ENCODE results near the gene LRP2BP. TPM values are rescaled to one million over a fixed set of nuclear protein-coding genes. Genes with fewer than 3 reads are reported as not detected.

The LRP2BP gene
- total RNA-seq, 2 donors from 2014 or later: 0.51 to 1.1 TPM

DNA sequence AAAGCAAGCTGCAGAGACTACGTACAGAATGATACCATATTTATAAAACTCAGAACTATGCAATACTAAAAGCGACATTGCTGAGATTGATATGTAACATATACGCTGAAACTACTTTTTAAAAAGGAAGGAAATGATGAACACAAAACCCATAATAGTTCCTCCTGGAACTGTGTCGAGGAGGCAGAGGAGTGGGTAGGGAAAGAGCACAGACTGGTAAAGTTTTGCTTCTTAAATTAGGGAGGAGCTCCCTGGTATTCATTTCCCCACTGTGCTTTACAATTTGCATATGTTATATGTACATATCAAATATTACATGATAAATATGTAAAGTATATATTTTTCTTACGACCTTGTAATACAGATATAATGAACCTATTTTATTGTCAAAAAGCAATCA, 16.1 kb upstream of the LRP2BP start:
- no peak overlapping the region for H3K27ac Mint-ChIP-seq
- H3K4me1 Mint-ChIP-seq (ENCODE audit: low read depth): no peaks in the 10 kb centered on the region
- DNase-seq (no peak), ATAC-seq (replicated peaks in 1 of 2) (no peak)
- no peak overlapping the region for H3K4me3 Mint-ChIP-seq
- H3K27me3 Mint-ChIP-seq (ENCODE audit: low read depth): no peaks in the 10 kb centered on the region
- peaks cover 3 to 5% of the 10 kb centered on the region in 2 donors for H3K36me3 Mint-ChIP-seq (ENCODE audit: insufficient read depth in 2 of 2)
- H3K9me3 Mint-ChIP-seq: no peaks in the 10 kb centered on the region

DNA sequence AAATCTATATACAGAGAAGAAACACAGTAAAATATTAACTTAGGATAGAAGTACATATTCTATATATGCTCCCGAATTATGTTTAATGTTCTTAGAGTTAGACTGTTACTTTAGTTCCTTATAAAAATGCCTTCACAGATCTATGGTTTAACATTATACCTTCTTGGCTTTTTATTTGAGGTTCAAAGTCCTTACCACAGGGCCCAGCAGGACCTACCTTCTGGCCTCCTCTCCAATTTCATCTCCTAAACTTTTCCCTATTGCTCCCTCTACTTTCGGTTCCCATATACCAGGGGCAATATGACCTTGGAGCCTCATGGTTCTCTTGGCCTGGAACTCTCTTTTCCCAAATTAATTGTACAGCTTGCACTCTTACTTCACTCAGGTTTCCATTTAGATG, 12.7 kb upstream of the LRP2BP start:
- H3K9me3 Mint-ChIP-seq: no peaks in the 10 kb centered on the region
- no peak for ATAC-seq (replicated peaks in 1 of 2)
- peaks cover 9% of the 10 kb centered on the region for H3K4me1 Mint-ChIP-seq (ENCODE audit: low read depth)
- no peak overlapping the region for H3K27ac Mint-ChIP-seq
- peaks cover 3 to 4% of the 10 kb centered on the region in 2 donors for H3K36me3 Mint-ChIP-seq (ENCODE audit: insufficient read depth in 2 of 2)
- DNase-seq: no peak
- no peaks in the 10 kb centered on the region for H3K27me3 Mint-ChIP-seq (ENCODE audit: low read depth)
- no peak overlapping the region for H3K4me3 Mint-ChIP-seq

GRCh38 chr4:185405296-185405999, 9.7 kb upstream of the LRP2BP start:
- peaks cover 9% of the 10 kb centered on the region for H3K4me1 Mint-ChIP-seq (ENCODE audit: low read depth)
- peak in 1 of 2 donors; percentile 44 for ATAC-seq (replicated peaks in 1 of 2)
- H3K9me3 Mint-ChIP-seq: no peaks in the 10 kb centered on the region
- no peaks in the 10 kb centered on the region for H3K27me3 Mint-ChIP-seq (ENCODE audit: low read depth)
- DNase-seq: no peak
- peak overlapping the region; percentile 72 for H3K27ac Mint-ChIP-seq
- no peak overlapping the region for H3K4me3 Mint-ChIP-seq
- peaks cover 3 to 7% of the 10 kb centered on the region in 2 donors for H3K36me3 Mint-ChIP-seq (ENCODE audit: insufficient read depth in 2 of 2)

- no peak for DNase-seq
- ATAC-seq (replicated peaks in 1 of 2): no peak
These were observed 8.3 kb upstream of the LRP2BP start for GRCh38 chr4:185404031-185404430.

GRCh38 chr4:185399466-185399865, 3.7 kb upstream of the LRP2BP start:
- ATAC-seq (replicated peaks in 1 of 2) (no peak), DNase-seq (no peak)
- Mint-ChIP-seq H3K9me3 (no peaks in the 10 kb centered on the region), H3K27me3 (ENCODE audit: low read depth) (no peaks in the 10 kb centered on the region), H3K4me1 (ENCODE audit: low read depth) (peaks cover 23% of the 10 kb centered on the region), H3K36me3 (ENCODE audit: insufficient read depth in 2 of 2) (peaks cover 2 to 12% of the 10 kb centered on the region in 2 donors), H3K27ac (peak overlapping the region; percentile 39), H3K4me3 (peak overlapping the region in 1 of 2 donors; percentile 45)

More at GRCh38 chr4:185404031-185404430, 8.3 kb upstream of the LRP2BP start:
- Mint-ChIP-seq H3K27ac (no peak overlapping the region), H3K9me3 (no peaks in the 10 kb centered on the region), H3K27me3 (ENCODE audit: low read depth) (no peaks in the 10 kb centered on the region), H3K36me3 (ENCODE audit: insufficient read depth in 2 of 2) (peaks cover 0 to 12% of the 10 kb centered on the region in 2 donors), H3K4me1 (ENCODE audit: low read depth) (peaks cover 9% of the 10 kb centered on the region), H3K4me3 (no peak overlapping the region)

- peaks cover 2 to 11% of the 10 kb centered on the region in 2 donors for H3K36me3 Mint-ChIP-seq (ENCODE audit: insufficient read depth in 2 of 2)
- ATAC-seq (replicated peaks in 1 of 2): no peak
- no peak for DNase-seq
- no peaks in the 10 kb centered on the region for H3K9me3 Mint-ChIP-seq
- H3K4me3 Mint-ChIP-seq: peak overlapping the region in 1 of 2 donors; percentile 45
- H3K27ac Mint-ChIP-seq: no peak overlapping the region
- peaks cover 32% of the 10 kb centered on the region for H3K4me1 Mint-ChIP-seq (ENCODE audit: low read depth)
- no peaks in the 10 kb centered on the region for H3K27me3 Mint-ChIP-seq (ENCODE audit: low read depth)
These were observed 2.9 kb upstream of the LRP2BP start for GRCh38 chr4:185398618-185399017.

DNA sequence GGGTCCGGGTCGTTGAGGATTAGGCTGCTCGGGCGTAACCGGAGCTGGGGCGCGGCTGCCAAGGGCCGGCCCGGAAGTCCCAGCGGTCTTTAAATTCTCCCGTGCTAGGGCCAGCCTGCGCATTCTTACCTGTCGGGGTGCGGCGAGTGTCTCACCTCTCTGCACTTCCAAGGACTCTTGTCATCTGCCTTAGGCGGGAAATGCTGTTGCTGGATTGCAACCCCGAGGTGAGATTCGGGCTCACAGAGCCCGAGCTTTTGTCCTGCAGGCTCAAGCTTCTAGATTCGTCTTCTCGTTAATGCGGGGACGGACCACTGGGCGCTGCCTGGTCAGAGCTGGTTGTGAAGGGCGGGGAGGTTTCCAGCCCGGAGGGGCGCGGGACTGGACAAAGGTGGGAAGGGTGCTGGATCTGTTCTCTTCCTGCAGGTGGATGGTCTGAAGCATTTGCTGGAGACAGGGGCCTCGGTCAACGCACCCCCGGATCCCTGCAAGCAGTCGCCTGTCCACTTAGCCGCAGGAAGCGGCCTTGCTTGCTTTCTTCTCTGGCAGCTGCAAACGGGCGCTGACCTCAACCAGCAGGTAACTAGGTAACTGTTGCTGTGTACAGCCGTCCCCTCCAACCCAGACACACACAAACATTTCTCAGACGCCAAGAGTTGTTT, 1.1 kb upstream of the LRP2BP start, which contains the start of gene ANKRD37:
Gene ANKRD37 (plus strand): TSS at position 118 of the 662 bp plus-strand sequence. CDS start 83 bp downstream, at position 201.
- no peaks in the 10 kb centered on the region for H3K27me3 Mint-ChIP-seq (ENCODE audit: low read depth)
- peaks cover 35% of the 10 kb centered on the region for H3K4me1 Mint-ChIP-seq (ENCODE audit: low read depth)
- no peak for DNase-seq
- H3K4me3 Mint-ChIP-seq: peak within 1 kb of the TSS; percentile 88 to 99
- H3K9me3 Mint-ChIP-seq: no peaks in the 10 kb centered on the region
- H3K36me3 Mint-ChIP-seq (ENCODE audit: insufficient read depth in 2 of 2): peaks cover 2 to 10% of the 10 kb centered on the region in 2 donors
- no peak for ATAC-seq (replicated peaks in 1 of 2)
- H3K27ac Mint-ChIP-seq: peak within 1 kb of the TSS; percentile 99

DNA sequence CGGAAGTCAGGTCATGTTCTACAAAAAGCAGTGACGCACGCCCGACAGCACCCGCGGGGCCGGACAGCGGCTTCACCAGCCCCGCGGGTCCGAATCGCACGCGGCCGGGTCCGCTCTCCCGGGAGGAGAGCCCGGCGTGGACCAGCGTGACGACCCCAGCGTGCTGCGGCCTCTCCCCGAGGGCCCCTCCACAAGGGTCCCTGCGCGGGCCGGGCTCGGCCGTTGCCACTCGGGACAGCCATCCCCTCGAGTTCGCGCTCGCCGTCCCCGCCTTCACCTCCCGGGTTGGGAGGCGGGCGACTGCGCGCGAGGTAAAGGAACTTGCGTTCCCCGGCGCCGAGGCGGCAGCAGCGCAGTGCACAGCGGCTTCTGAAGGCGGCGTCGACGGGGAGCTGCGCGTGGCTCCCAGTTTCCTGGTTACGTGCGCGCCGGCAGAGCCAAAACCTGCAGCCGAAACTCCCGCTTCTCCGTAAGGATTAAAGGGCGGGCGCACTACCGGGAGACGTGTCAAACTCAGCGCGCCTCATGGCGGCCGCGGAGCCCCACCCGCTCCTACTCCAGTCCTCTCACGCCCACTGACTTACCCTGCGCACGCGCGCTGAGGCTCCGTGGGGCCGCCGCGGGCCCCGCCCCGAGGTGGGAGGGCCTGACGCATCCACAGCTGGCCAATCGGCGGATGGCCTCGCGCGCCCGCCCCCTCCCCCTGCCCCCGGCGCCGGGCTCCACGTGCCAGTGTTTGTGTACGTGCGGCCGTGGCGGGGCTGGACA, 416 bp upstream of the LRP2BP start:
- H3K36me3 Mint-ChIP-seq (ENCODE audit: insufficient read depth in 2 of 2): peaks cover 2 to 8% of the 10 kb centered on the region in 2 donors
- peak; percentile 96 to 99 for DNase-seq

GRCh38 chr4:185394568-185395237, 1.0 kb downstream of the LRP2BP start:
- ATAC-seq (replicated peaks in 1 of 2): peak; percentile 13 to 35

More for the DNA sequence above, 416 bp upstream of the LRP2BP start:
- H3K27ac Mint-ChIP-seq: peak overlapping the region; percentile 99
- H3K27me3 Mint-ChIP-seq (ENCODE audit: low read depth): no peaks in the 10 kb centered on the region
- peaks cover 35% of the 10 kb centered on the region for H3K4me1 Mint-ChIP-seq (ENCODE audit: low read depth)
- ATAC-seq (replicated peaks in 1 of 2): peak; percentile 87 to 92
- H3K9me3 Mint-ChIP-seq: no peaks in the 10 kb centered on the region
- H3K4me3 Mint-ChIP-seq: peak overlapping the region; percentile 88 to 99

DNA sequence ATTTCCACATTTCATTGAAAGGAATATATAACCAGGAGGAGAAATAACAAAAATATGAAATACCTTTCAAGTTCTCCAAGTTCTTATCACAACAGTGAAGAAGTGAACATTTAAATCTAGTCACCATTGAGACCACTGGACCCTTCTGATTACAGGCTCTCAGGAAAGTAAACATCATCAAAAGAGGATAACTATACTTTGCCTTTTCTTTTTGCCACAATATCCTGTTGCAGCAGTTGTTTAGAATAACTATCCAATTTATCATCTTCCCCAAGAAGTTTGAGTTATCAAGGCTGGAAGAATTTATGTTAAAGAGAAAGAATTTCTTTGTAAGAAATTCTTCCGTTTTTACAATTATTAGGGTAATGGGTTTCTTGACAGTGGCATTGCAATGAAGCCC, 3.6 kb downstream of the LRP2BP start:
- H3K9me3 Mint-ChIP-seq: no peaks in the 10 kb centered on the region
- no peak overlapping the region for H3K4me3 Mint-ChIP-seq
- DNase-seq (no peak), ATAC-seq (replicated peaks in 1 of 2) (no peak)
- H3K36me3 Mint-ChIP-seq (ENCODE audit: insufficient read depth in 2 of 2): peaks cover 0 to 2% of the 10 kb centered on the region in 2 donors
- peaks cover 23% of the 10 kb centered on the region for H3K4me1 Mint-ChIP-seq (ENCODE audit: low read depth)
- no peaks in the 10 kb centered on the region for H3K27me3 Mint-ChIP-seq (ENCODE audit: low read depth)
- no peak overlapping the region for H3K27ac Mint-ChIP-seq

More at GRCh38 chr4:185394568-185395237, 1.0 kb downstream of the LRP2BP start:
- DNase-seq: peak in 1 of 2 donors; percentile 11
- peaks cover 2 to 3% of the 10 kb centered on the region in 2 donors for H3K36me3 Mint-ChIP-seq (ENCODE audit: insufficient read depth in 2 of 2)
- H3K27ac Mint-ChIP-seq: peak overlapping the region; percentile 99
- no peaks in the 10 kb centered on the region for H3K27me3 Mint-ChIP-seq (ENCODE audit: low read depth)
- no peaks in the 10 kb centered on the region for H3K9me3 Mint-ChIP-seq
- H3K4me3 Mint-ChIP-seq: peak overlapping the region; percentile 88 to 99
- H3K4me1 Mint-ChIP-seq (ENCODE audit: low read depth): peaks cover 35% of the 10 kb centered on the region

DNA sequence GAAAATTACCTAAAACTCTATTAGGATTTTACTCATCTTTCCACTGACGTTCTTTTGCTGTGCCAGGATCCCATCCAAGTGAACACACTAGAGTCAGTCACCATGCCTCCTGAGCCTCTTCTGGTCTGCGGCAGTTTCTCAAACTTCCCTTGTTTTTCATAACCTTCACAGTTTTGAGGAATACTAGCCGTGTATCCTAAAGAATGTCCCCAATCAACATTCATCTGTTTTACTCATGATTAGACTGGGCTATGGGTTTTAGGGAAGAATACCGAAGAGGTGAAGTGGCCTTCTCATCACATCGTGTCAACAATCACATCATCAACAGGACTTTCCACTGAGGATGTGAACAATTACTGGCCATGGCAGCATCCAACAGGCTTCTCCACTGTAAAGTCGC, 4.8 kb downstream of the LRP2BP start:
- H3K4me1 Mint-ChIP-seq (ENCODE audit: low read depth): peaks cover 18% of the 10 kb centered on the region

DNA sequence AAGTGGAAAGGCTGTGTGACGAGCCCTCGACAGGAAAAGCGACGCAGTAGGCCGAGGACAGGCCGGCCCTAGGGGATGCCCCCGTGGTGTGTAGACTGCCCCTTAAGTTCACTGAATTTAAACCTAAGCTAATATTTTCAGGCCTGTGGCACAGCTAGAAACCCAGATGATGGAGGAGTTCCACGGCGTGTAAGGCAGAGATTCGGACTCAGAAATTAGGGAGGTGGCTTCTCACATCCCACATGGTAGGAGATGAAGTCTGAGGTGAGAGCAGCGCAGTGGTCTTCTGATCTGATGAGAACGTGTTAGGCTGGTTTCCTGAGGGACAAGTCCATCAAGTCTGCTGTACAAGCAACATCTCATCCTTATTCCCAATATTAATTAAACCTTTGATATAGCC, 7.8 kb downstream of the LRP2BP start:
- DNase-seq: no peak
- H3K27me3 Mint-ChIP-seq (ENCODE audit: low read depth): peaks cover 5% of the 10 kb centered on the region
- no peak overlapping the region for H3K4me3 Mint-ChIP-seq
- no peaks in the 10 kb centered on the region for H3K36me3 Mint-ChIP-seq (ENCODE audit: insufficient read depth in 2 of 2)
- H3K27ac Mint-ChIP-seq: no peak overlapping the region
- H3K4me1 Mint-ChIP-seq (ENCODE audit: low read depth): peaks cover 9% of the 10 kb centered on the region
- no peak for ATAC-seq (replicated peaks in 1 of 2)
- H3K9me3 Mint-ChIP-seq: no peaks in the 10 kb centered on the region

More for the DNA sequence above, 4.8 kb downstream of the LRP2BP start:
- Mint-ChIP-seq H3K4me3 (no peak overlapping the region), H3K36me3 (ENCODE audit: insufficient read depth in 2 of 2) (peaks cover 0 to 2% of the 10 kb centered on the region in 2 donors), H3K27ac (no peak overlapping the region), H3K9me3 (no peaks in the 10 kb centered on the region), H3K27me3 (ENCODE audit: low read depth) (no peaks in the 10 kb centered on the region)
- DNase-seq (no peak), ATAC-seq (replicated peaks in 1 of 2) (no peak)

Data from activated T-cell treated with anti-CD3 and anti-CD28 coated beads, Interleukin-2, amount 50 U/mL, for 72 hours (primary cell).